MM.1S (cell line): Measurements from ENCODE around the gene EGFLAM.

Experiments used
- CTCF ChIP-seq: fragments of 300-600 bp; sonication (generic); IDR thresholded peaks from 2 replicates; pipeline ENCODE4 v1.5.1; 2016; ENCODE audit warnings: antibody characterized with exemption, low read length, mixed read lengths
- EZH2 ChIP-seq: fragments of 300-600 bp; sonication (generic); optimal IDR thresholded peaks from 2 replicates; pipeline ENCODE3; 2017; ENCODE audit warnings: low read depth, mild to moderate bottlenecking, antibody characterized with exemption, low read length, mixed read lengths
- EZH2phosphoT487 ChIP-seq: fragments of 300-600 bp; sonication (generic); IDR thresholded peaks from 2 replicates; pipeline ENCODE4 v1.6.1; 2018; ENCODE audit warnings: antibody characterized with exemption, low read length

GRCh38 chr5:38241655-38242054 is 16.7 kb upstream of the EGFLAM start:
- TF ChIP-seq EZH2, result no peak
- no peak for TF ChIP-seq CTCF
- no peak for TF ChIP-seq EZH2phosphoT487
